Coronary artery (tissue), 2 donors: ENCODE data around the gene IGF2R.

ENCODE experiments used
- DNase-seq: peaks from one replicate; pipeline ENCODE4 v3.0.0-alpha.2; 2017; ENCODE audit warnings: low spot score
- H3K27ac ChIP-seq, 2 donors: fragments of 200-600 bp; sonication (generic); one replicate each; pipeline ENCODE4 v1.5.1; 2016 to 2019
- H3K4me3 ChIP-seq: fragments of 200-600 bp; sonication (generic); 2 replicates; pipeline ENCODE4 v1.5.1; 2016; ENCODE audit warnings: mild to moderate bottlenecking, moderate library complexity
- CTCF ChIP-seq: fragments of 200-600 bp; sonication (generic); IDR thresholded peaks from one replicate; pipeline ENCODE4 v1.5.1; 2019; ENCODE audit warnings: antibody characterized with exemption

The IGF2R gene

DNA sequence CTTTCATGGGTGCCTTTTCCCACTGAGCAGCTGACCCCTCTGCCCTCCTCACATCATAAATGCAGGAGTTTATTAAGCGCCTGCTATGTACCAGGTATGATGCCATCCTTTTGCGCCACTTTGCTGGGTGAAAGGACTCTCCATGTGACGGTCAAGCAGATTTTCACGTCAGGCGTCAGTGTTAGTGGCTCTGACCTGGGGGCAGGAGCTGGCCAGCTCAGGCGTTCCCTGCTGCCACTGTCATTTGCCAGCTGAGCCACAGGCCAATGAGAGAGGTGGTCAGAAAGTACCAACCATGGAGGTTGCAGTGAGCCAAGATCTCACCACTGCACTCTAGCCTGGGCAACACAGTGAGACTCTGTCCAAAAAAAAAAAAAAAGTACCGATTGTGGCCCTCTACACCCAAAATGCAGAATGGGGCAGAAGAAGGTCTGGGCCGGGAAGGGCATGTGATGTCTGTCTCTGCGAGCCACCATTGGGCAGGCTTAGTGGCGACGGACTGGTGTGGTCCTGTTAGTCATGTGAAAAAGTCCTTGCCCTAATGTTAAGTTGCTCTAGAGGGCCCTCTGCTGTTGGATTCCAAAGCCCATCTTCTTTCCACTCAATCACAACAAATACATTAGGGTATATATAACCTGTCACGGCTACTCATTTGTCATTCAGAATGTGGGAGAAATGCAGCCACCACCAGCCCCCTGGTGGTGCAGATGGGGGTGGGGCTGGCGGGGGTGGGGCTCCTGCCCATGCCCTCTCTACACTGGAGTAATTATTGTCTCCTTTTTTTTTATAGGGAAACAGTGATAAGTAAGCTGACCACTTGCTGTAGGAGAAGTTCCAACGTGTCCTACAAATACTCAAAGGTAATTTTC lies 134.3 kb downstream of the IGF2R start:
- no peak for TF ChIP-seq CTCF
- Histone ChIP-seq H3K27ac (peak overlapping the region; percentile 72 to 77), H3K4me3 (no peak overlapping the region)
- no peak for DNase-seq

- H3K4me3 ChIP-seq = no peak overlapping the region
- no peak for TF ChIP-seq CTCF
- DNase-seq = no peak
- peak overlapping the region; percentile 72 to 81 for H3K27ac ChIP-seq
Measured at GRCh38 chr6:160103825-160104100, 134.9 kb downstream of the IGF2R start.

- no peak for TF ChIP-seq CTCF
- peak overlapping the region in 1 of 2 donors; percentile 81 for H3K27ac ChIP-seq
Measured at GRCh38 chr6:160104821-160105517, 136.1 kb downstream of the IGF2R start.

DNA sequence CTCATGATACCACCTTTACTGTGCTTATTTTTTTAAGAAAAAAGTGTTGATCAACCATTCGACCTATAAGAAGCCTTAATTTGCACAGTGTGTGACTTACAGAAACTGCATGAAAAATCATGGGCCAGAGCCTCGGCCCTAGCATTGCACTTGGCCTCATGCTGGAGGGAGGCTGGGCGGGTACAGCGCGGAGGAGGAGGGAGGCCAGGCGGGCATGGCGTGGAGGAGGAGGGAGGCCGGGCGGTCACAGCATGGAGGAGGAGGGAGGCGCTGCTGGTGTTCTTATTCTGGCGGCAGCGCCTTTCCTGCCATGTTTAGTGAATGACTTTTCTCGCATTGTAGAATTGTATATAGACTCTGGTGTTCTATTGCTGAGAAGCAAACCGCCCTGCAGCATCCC lies 137.1 kb downstream of the IGF2R start:
- DNase-seq = no peak
- Histone ChIP-seq H3K4me3 (no peak overlapping the region), H3K27ac (no peak overlapping the region)
- no peak for TF ChIP-seq CTCF

More at GRCh38 chr6:160104821-160105517, 136.1 kb downstream of the IGF2R start:
- no peak for DNase-seq
- H3K4me3 ChIP-seq = no peak overlapping the region

DNA sequence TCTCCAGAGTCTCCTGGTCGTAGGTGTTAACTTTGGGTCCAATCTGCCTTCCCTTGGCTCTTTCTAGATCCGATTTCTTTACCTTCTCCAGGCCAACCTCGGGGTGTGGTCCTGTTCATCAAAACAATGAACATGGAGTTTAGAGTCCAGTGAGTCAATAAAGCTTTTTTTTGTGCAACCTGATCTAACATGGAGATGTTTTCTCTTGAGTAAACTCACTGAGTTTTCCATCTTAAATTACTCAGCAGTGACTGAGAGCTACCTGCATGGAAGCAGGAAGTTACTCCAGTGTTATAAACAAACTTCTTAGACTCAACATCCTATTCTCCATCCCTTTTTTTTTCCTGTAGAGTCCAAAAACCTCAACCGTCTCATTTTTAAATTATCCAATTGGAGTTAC lies 137.8 kb downstream of the IGF2R start:
- DNase-seq = no peak
- H3K4me3 ChIP-seq = no peak overlapping the region
- H3K27ac ChIP-seq = no peak overlapping the region
- no peak for TF ChIP-seq CTCF

GRCh38 chr6:160108077-160108476 lies 139.2 kb downstream of the IGF2R start:
- no peak overlapping the region for H3K4me3 ChIP-seq
- DNase-seq = no peak
- H3K27ac ChIP-seq = no peak overlapping the region
- TF ChIP-seq CTCF = no peak
